T-cell (primary cell): ENCODE data around the gene TMEM185B. TPM values are rescaled to one million over a fixed set of nuclear protein-coding genes. Genes with fewer than 3 reads are reported as not detected.
"Not testable (repeated sequence)": the region's sequence is repeated elsewhere in the genome, so short reads cannot be mapped to it uniquely, and the experiment has no call there.

Experiments used
- ATAC-seq, 4 experiments: fragments of 200-7000 bp in 3 of 4; fragments of 150-1000 bp in 1 of 4; cut with Tn5 transposase; replicated peaks in 1 of 4; 1 replicate in 3 of 4; 2 replicates in 1 of 4; pipeline ENCODE4 v1.10.0; 2021; ENCODE audit warnings: moderate library complexity in 3 of 4, mild to moderate bottlenecking in 2 of 4, moderate number of reproducible peaks in 1 of 4
- CTCF ChIA-PET, 2 donors: fragments of 300-600 bp; sonication (Branson Sonifier 250); formaldehyde crosslinking; loops; one replicate each; lab custom pipeline; 2022; ENCODE audit warnings: antibody characterized with exemption in 2 of 2; lab: Charles Lee
- POLR2A ChIA-PET, 2 donors: fragments of 300-600 bp; sonication (Branson Sonifier 250); formaldehyde crosslinking; loops; one replicate each; lab custom pipeline; 2022; ENCODE audit warnings: antibody characterized with exemption in 2 of 2; lab: Charles Lee
- DNase-seq, 35 experiments: peaks; one replicate each; pipeline versions ENCODE4 v3.0.0 to v3.0.0-alpha.2; 2013 to 2023
- H3K27ac ChIP-seq: one replicate; pipeline ENCODE4 v1.5.1; 2013; ENCODE audit warnings: low read length
- H3K27me3 ChIP-seq, 2 experiments: replicated peaks in 1 of 2; 1 replicate in 1 of 2; 2 replicates in 1 of 2; pipeline versions ENCODE4 v1.6.1 to v1.7.0; 2013; ENCODE audit warnings: low read length in 1 of 2, mixed read lengths in 1 of 2; ENCODE audit not compliant: control insufficient read depth in 2 of 2, insufficient read depth in 2 of 2; ENCODE audit errors: extremely low read depth in 1 of 2
- H3K36me3 ChIP-seq, 2 donors: 1 replicate in 1 of 2; 2 replicates in 1 of 2; pipeline versions ENCODE4 v1.6.1 to v1.7.0; 2013; ENCODE audit warnings: low read length in 1 of 2; ENCODE audit not compliant: control insufficient read depth in 2 of 2, insufficient read depth in 1 of 2; ENCODE audit errors: extremely low read depth in 1 of 2
- H3K4me1 ChIP-seq, 2 experiments: 1 replicate in 1 of 2; 2 replicates in 1 of 2; pipeline versions ENCODE4 v1.6.1 to v1.7.0; 2013; ENCODE audit warnings: low read length in 2 of 2, mixed read lengths in 1 of 2; ENCODE audit not compliant: insufficient read depth in 2 of 2, control insufficient read depth in 1 of 2; ENCODE audit errors: extremely low read depth in 1 of 2
- H3K4me3 ChIP-seq, 2 donors: 1 replicate in 1 of 2; 2 replicates in 1 of 2; pipeline versions ENCODE4 v1.5.1 to v1.7.0; 2013; ENCODE audit warnings: mild to moderate bottlenecking in 2 of 2, low read length in 1 of 2, moderate library complexity in 1 of 2; ENCODE audit not compliant: control insufficient read depth in 1 of 2; ENCODE audit errors: extremely low read depth in 1 of 2
- H3K9me3 ChIP-seq: 2 replicates; pipeline ENCODE4 v1.7.0; 2013
- H3K27ac Mint-ChIP-seq, 2 donors: one replicate each; pipeline ENCODE4 v1.8.0; 2020 to 2021; ENCODE audit warnings: mild to moderate bottlenecking in 2 of 2, mixed read lengths in 2 of 2
- H3K27me3 Mint-ChIP-seq, 2 donors: one replicate each; pipeline ENCODE4 v1.8.0; 2021 to 2022; ENCODE audit warnings: mixed read lengths in 2 of 2
- H3K36me3 Mint-ChIP-seq: one replicate; pipeline ENCODE4 v1.8.0; 2021; ENCODE audit warnings: mixed read lengths
- H3K4me1 Mint-ChIP-seq, 3 donors: one replicate each; pipeline ENCODE4 v1.8.0; 2020 to 2022; ENCODE audit warnings: mixed read lengths in 3 of 3, mild to moderate bottlenecking in 1 of 3
- H3K4me3 Mint-ChIP-seq, 3 donors: one replicate each; pipeline ENCODE4 v1.8.0; 2020 to 2022; ENCODE audit warnings: mild to moderate bottlenecking in 3 of 3, mixed read lengths in 3 of 3, moderate library complexity in 3 of 3
- H3K9me3 Mint-ChIP-seq, 3 donors: one replicate each; pipeline ENCODE4 v1.8.0; 2020 to 2022; ENCODE audit warnings: mixed read lengths in 3 of 3
- WGBS: methylation state at CpG from one replicate; pipeline ENCODE4 v1.1.5; 2013; ENCODE audit warnings: missing lambda C conversion rate; ENCODE audit not compliant: insufficient coverage; 5-methylcytosine and 5-hydroxymethylcytosine counted together
- total RNA-seq, 35 experiments: library from RNA in 6 of 35; stranded (reverse) in 6 of 35; fragments of 120-200 nt in 1 of 35; gene quantifications; one replicate each; pipeline versions ENCODE4 v1.2.1 to v1.2.4 and lab custom pipeline; 2013 to 2026

TMEM185B gene
- total RNA-seq, 5 donors from 2014 or later (not counting 1 experiment from before 2014, with no cell fraction given): 14.8 to 25.2 (median 21.9) TPM

- no peaks in the 10 kb centered on the region for H3K27me3 ChIP-seq
- H3K36me3 ChIP-seq: no peaks in the 10 kb centered on the region
- DNase-seq: no peak
- peaks cover under 1% of the 10 kb centered on the region for H3K36me3 Mint-ChIP-seq
- peaks cover 0 to under 1% (median 0%) of the 10 kb centered on the region in 3 donors for H3K9me3 Mint-ChIP-seq
- no peaks in the 10 kb centered on the region for H3K27me3 Mint-ChIP-seq
- WGBS: 89% methylated on average over 5 of the region's 5 CpGs
- H3K4me3 ChIP-seq: no peak overlapping the region
- no peaks in the 10 kb centered on the region for H3K4me1 ChIP-seq
- ChIA-PET POLR2A (no interaction called here), CTCF (no interaction called here)
- H3K27ac Mint-ChIP-seq: no peak overlapping the region
- no peak overlapping the region for H3K4me3 Mint-ChIP-seq
- ATAC-seq: no peak
- H3K9me3 ChIP-seq: no peaks in the 10 kb centered on the region
- H3K27ac ChIP-seq: no peak overlapping the region
- H3K4me1 Mint-ChIP-seq: peaks cover 0 to under 1% (median 0%) of the 10 kb centered on the region in 3 donors
Measured at GRCh38 chr2:120204022-120204405, 19.2 kb downstream of the TMEM185B start.

DNA sequence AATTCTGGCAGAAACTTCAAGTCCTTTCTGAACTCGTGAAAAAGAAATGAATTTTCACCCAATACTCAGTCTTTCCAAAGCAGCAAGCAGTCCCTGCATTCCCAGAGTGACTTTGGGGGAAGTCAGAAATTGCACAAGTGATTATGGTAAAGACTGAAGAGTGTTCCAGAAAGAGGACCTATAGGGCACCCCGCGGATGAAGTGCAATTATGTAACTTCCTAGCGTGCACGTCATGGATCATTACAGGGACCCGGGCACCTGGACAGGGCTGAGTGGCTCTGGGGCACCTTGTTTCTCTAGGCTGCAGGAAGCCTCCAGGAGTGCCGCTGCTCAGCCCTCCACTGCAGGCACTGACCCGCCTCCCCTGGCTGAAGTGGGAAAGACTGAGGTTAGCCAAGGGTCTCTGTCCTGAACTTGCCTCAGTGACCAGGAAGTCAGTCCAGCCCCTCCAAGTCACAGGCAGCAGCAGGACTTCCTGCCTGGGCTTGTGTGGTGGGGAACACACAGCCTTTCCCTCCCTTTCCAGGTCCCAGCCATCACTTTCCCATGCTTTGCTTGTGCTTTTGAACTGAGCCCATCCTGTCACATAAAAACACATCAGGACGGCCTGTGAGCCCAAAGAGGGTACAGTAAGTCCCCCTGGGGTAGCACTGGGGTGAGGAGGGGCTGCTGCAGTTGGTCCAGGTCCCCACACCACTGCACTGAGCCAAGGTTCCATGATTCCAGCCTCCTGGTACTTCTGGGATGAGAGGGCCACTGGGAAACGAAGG is 19.8 kb downstream of the TMEM185B start:
- Histone ChIP-seq H3K36me3 (no peaks in the 10 kb centered on the region), H3K9me3 (no peaks in the 10 kb centered on the region), H3K4me3 (no peak overlapping the region), H3K27ac (no peak overlapping the region), H3K4me1 (no peaks in the 10 kb centered on the region), H3K27me3 (no peaks in the 10 kb centered on the region)
- Mint-ChIP-seq H3K4me3 (no peak overlapping the region), H3K9me3 (peaks cover 0 to 5% (median 4%) of the 10 kb centered on the region in 3 donors), H3K36me3 (peaks cover 3% of the 10 kb centered on the region), H3K27ac (no peak overlapping the region), H3K4me1 (no peaks in the 10 kb centered on the region), H3K27me3 (no peaks in the 10 kb centered on the region)
- CTCF ChIA-PET: no interaction called here
- no peak for DNase-seq
- POLR2A ChIA-PET: no interaction called here
- WGBS: 81% methylated on average over 8 of the region's 10 CpGs
- ATAC-seq: no peak

GRCh38 chr2:120199817-120200459 is 23.3 kb downstream of the TMEM185B start:
- H3K36me3 ChIP-seq, H3K36me3 Mint-ChIP-seq, H3K27me3 Mint-ChIP-seq, H3K4me3 Mint-ChIP-seq, POLR2A ChIA-PET, H3K4me3 ChIP-seq, H3K4me1 ChIP-seq, ATAC-seq, H3K9me3 ChIP-seq, DNase-seq, H3K4me1 Mint-ChIP-seq, H3K27ac ChIP-seq, H3K27me3 ChIP-seq, H3K27ac Mint-ChIP-seq: not testable (repeated sequence)
- 80% methylated on average over 1 of the region's 10 CpGs for WGBS
- H3K9me3 Mint-ChIP-seq: peaks cover 0 to 15% (median 8%) of the 10 kb centered on the region in 3 donors
- CTCF ChIA-PET: interaction anchor here (0.8 to 1.0 kb wide), 3 partner anchors 23 to 25 kb away, joined by 3 to 4 read pairs (median 3); no protein-coding TSS in a partner anchor

DNA sequence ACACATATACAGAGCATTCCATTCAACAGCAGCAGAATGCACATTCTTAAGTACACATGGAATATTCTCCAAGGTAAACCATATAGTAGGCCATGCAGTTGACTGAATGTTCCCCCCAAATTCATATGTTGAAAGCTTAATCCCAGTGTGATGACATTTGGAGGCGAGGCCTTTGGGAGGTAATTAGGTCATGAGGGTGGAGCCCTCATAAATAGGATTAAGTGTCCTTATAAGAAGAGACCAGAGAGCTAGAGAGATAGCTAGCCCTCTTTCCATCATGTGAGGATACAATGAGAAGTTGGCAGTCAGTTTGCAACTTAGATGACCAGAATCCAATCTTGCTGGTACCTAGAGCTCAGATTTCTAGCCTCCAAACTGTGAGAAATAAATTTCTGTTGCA is 27.6 kb downstream of the TMEM185B start:
- Histone ChIP-seq H3K9me3 (no peaks in the 10 kb centered on the region), H3K36me3 (no peaks in the 10 kb centered on the region), H3K4me1 (no peaks in the 10 kb centered on the region), H3K4me3 (no peak overlapping the region), H3K27ac (no peak overlapping the region), H3K27me3 (no peaks in the 10 kb centered on the region)
- no CpG with 5 or more reads among the region's 1 CpG for WGBS
- H3K36me3 Mint-ChIP-seq: peaks cover 20% of the 10 kb centered on the region
- H3K9me3 Mint-ChIP-seq: peaks cover 11 to 44% (median 26%) of the 10 kb centered on the region in 3 donors
- ChIA-PET CTCF (no interaction called here), POLR2A (no interaction called here)
- no peak overlapping the region for H3K4me3 Mint-ChIP-seq
- no peak for ATAC-seq
- H3K27ac Mint-ChIP-seq: no peak overlapping the region
- H3K4me1 Mint-ChIP-seq: no peaks in the 10 kb centered on the region
- DNase-seq: no peak
- H3K27me3 Mint-ChIP-seq: peaks cover 0 to 2% of the 10 kb centered on the region in 2 donors

- ATAC-seq (no peak), DNase-seq (no peak)
- H3K27ac ChIP-seq: no peak overlapping the region
- H3K4me3 ChIP-seq: no peak overlapping the region
- no peaks in the 10 kb centered on the region for H3K36me3 ChIP-seq
- Mint-ChIP-seq H3K4me1 (no peaks in the 10 kb centered on the region), H3K27me3 (peaks cover 0 to 3% of the 10 kb centered on the region in 2 donors), H3K9me3 (peaks cover 11 to 44% (median 17%) of the 10 kb centered on the region in 3 donors), H3K4me3 (no peak overlapping the region), H3K27ac (no peak overlapping the region), H3K36me3 (peaks cover 22% of the 10 kb centered on the region)
- H3K27me3 ChIP-seq: no peaks in the 10 kb centered on the region
- H3K9me3 ChIP-seq: no peaks in the 10 kb centered on the region
- POLR2A ChIA-PET: no interaction called here
- WGBS: no CpG with 5 or more reads among the region's 1 CpG
- H3K4me1 ChIP-seq: no peaks in the 10 kb centered on the region
- CTCF ChIA-PET: interaction anchor here in 1 of 2 donors (1.2 kb wide), 1 partner anchor 16 kb away, joined by 4 read pairs; no protein-coding TSS in a partner anchor
Measured at GRCh38 chr2:120192280-120192679, 30.9 kb downstream of the TMEM185B start.

DNA sequence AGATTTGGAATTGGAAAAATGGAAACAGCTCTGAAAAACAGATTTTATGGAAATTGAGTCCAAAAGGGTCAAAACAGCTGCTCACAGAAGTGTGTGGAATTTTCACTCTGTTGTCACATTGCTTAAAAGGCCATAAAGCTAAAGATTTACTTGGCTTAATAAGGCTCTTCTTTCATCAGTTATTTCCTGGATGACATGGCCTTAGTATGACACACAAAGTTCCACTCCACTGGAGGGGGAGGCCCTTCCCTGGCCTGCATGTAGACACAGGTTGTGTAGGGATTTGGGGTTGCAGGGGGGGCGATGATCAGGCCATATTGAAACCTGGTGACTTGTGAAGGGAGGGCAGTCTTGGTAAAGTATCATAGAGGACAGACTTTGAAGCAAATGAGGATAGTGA is 34.0 kb downstream of the TMEM185B start:
- no peaks in the 10 kb centered on the region for H3K27me3 ChIP-seq
- Mint-ChIP-seq H3K9me3 (peaks cover 11 to 32% (median 16%) of the 10 kb centered on the region in 3 donors), H3K4me1 (no peaks in the 10 kb centered on the region), H3K27ac (no peak overlapping the region), H3K27me3 (peaks cover 0 to 5% of the 10 kb centered on the region in 2 donors), H3K36me3 (peaks cover 29% of the 10 kb centered on the region), H3K4me3 (no peak overlapping the region)
- DNase-seq: no peak
- H3K36me3 ChIP-seq: no peaks in the 10 kb centered on the region
- WGBS: 100% methylated on average over 1 of the region's 1 CpG
- H3K9me3 ChIP-seq: no peaks in the 10 kb centered on the region
- H3K4me3 ChIP-seq: no peak overlapping the region
- ChIA-PET POLR2A (no interaction called here), CTCF (no interaction called here)
- no peak for ATAC-seq
- H3K27ac ChIP-seq: no peak overlapping the region
- H3K4me1 ChIP-seq: no peaks in the 10 kb centered on the region
